HCT116 (cell line): Measurements from ENCODE around the gene CLDN14. TPM values are rescaled to one million over a fixed set of nuclear protein-coding genes. Genes with fewer than 3 reads are reported as not detected.

Experiments
- ATAC-seq: fragments of 200-7000 bp; cut with Tn5 transposase; 2 replicates; pipeline ENCODE4 v1.9.1; 2020; ENCODE audit warnings: mild to moderate bottlenecking, moderate library complexity
- BruUV-seq: library from RNA; stranded (reverse); fragments of 400-500 nt; replicated peaks from 2 replicates; lab custom pipeline; 2021; lab: Mats Ljungman, UMichigan
- CTCF ChIA-PET: fragments of 300-600 bp; sonication (Branson Sonifier 250); formaldehyde crosslinking; loops from one replicate; lab custom pipeline; 2021; ENCODE audit warnings: antibody characterized with exemption; lab: Charles Lee
- POLR2A ChIA-PET: fragments of 300-600, 350-600 bp; sonication (Branson Sonifier 250); formaldehyde crosslinking; loops from one replicate; lab custom pipeline; 2021; ENCODE audit warnings: antibody characterized with exemption; lab: Charles Lee
- RAD21 ChIA-PET, 2 experiments: fragments of 300-600 bp; sonication (Branson Sonifier 250); formaldehyde crosslinking; loops; one replicate each; lab custom pipeline; 2023; ENCODE audit warnings: low total read pairs in 2 of 2; ENCODE audit not compliant: uncharacterized antibody in 2 of 2, unreplicated experiment in 2 of 2, low non-redundant PET in 1 of 2; lab: Charles Lee
- DNase-seq: peaks from one replicate; pipeline ENCODE4 v3.0.0-alpha.2; 2010; ENCODE audit warnings: low read depth, low spot score
- H2AFZ ChIP-seq: fragments of 200-600 bp; shearing (Covaris generic), sonication (generic); 2 replicates; pipeline ENCODE4 v1.6.1; 2017; ENCODE audit warnings: low read depth, mixed run types, mixed read lengths, antibody characterized with exemption, low read length; ENCODE audit not compliant: poor library complexity, severe bottlenecking
- H3K27ac ChIP-seq: 2 replicates; pipeline ENCODE4 v1.5.1; 2012; ENCODE audit warnings: low read depth, low read length
- H3K27me3 ChIP-seq: fragments of 200-600 bp; sonication (generic); 2 replicates; pipeline ENCODE4 v1.6.1; 2016; ENCODE audit warnings: mixed run types, low read length, mixed read lengths; ENCODE audit not compliant: insufficient read depth
- H3K36me3 ChIP-seq, 2 experiments: fragments of 200-500 bp in 1 of 2; fragments of 200-600 bp in 1 of 2; sonication (Bioruptor generic) in 1 of 2; sonication (generic) in 1 of 2; 2 replicates each; pipeline versions ENCODE4 v1.5.1 to v1.6.1; 2014 to 2016; ENCODE audit warnings: low read length in 2 of 2, inconsistent platforms in 1 of 2, mixed read lengths in 1 of 2, mixed run types in 1 of 2; ENCODE audit not compliant: insufficient read depth in 2 of 2, control insufficient read depth in 1 of 2
- H3K4me1 ChIP-seq, 2 experiments: fragments of 200-600 bp in 1 of 2; sonication (generic) in 1 of 2; 2 replicates each; pipeline versions ENCODE4 v1.5.1 to v1.6.1; 2012 to 2017; ENCODE audit warnings: low read length in 2 of 2, inconsistent platforms in 1 of 2, mild to moderate bottlenecking in 1 of 2, mixed read lengths in 1 of 2, mixed run types in 1 of 2, moderate library complexity in 1 of 2; ENCODE audit not compliant: insufficient read depth in 2 of 2, control insufficient read depth in 1 of 2
- H3K4me2 ChIP-seq: fragments of 200-600 bp; sonication (generic); 2 replicates; pipeline ENCODE4 v1.6.1; 2017; ENCODE audit warnings: mixed run types, low read length, mixed read lengths
- H3K4me3 ChIP-seq, 2 experiments: fragments of 200-600 bp in 1 of 2; sonication (generic) in 1 of 2; replicated peaks in 1 of 2; 2 replicates each; pipeline ENCODE4 v1.5.1; 2011 to 2016; ENCODE audit warnings: low read length in 2 of 2, control low read depth in 1 of 2, low read depth in 1 of 2, mild to moderate bottlenecking in 1 of 2, mixed read lengths in 1 of 2, mixed run types in 1 of 2
- H3K79me2 ChIP-seq: fragments of 200-600 bp; sonication (generic); 2 replicates; pipeline ENCODE4 v1.6.1; 2017; ENCODE audit warnings: mild to moderate bottlenecking, mixed run types, low read length, moderate library complexity, mixed read lengths; ENCODE audit not compliant: insufficient read depth
- H3K9ac ChIP-seq: fragments of 200-600 bp; sonication (generic); 2 replicates; pipeline ENCODE4 v1.6.1; 2016; ENCODE audit warnings: low read length, mixed read lengths
- H3K9me2 ChIP-seq: fragments of 200-600 bp; sonication (generic), shearing (Covaris generic); 2 replicates; pipeline ENCODE4 v1.6.1; 2017; ENCODE audit warnings: mixed run types, mild to moderate bottlenecking, moderate library complexity; ENCODE audit not compliant: insufficient read depth
- H3K9me3 ChIP-seq, 2 experiments: fragments of 200-500 bp in 1 of 2; fragments of 200-600 bp in 1 of 2; sonication (Bioruptor generic) in 1 of 2; sonication (generic) in 1 of 2; 2 replicates each; pipeline ENCODE4 v1.6.1; 2014 to 2017; ENCODE audit warnings: low read length in 2 of 2, mixed read lengths in 2 of 2, inconsistent platforms in 1 of 2, low read depth in 1 of 2, mild to moderate bottlenecking in 1 of 2, mixed run types in 1 of 2, moderate library complexity in 1 of 2; ENCODE audit not compliant: control insufficient read depth in 1 of 2, insufficient read depth in 1 of 2
- H4K20me1 ChIP-seq: fragments of 200-600 bp; sonication (generic), shearing (Covaris generic); 2 replicates; pipeline ENCODE4 v1.6.1; 2017; ENCODE audit warnings: mixed run types, mild to moderate bottlenecking, moderate library complexity; ENCODE audit not compliant: insufficient read depth
- CEBPB ChIP-seq: IDR thresholded peaks from 2 replicates; pipeline ENCODE4 v1.6.1; 2012; ENCODE audit warnings: low read depth
- POLR2AphosphoS5 ChIP-seq: IDR thresholded peaks from 2 replicates; pipeline ENCODE4 v1.6.1; 2011; ENCODE audit warnings: mild to moderate bottlenecking, low read depth, low read length, moderate library complexity
- RAD21 ChIP-seq: IDR thresholded peaks from 2 replicates; pipeline ENCODE4 v1.6.1; 2012; ENCODE audit warnings: low read depth, mild to moderate bottlenecking
- REST ChIP-seq: IDR thresholded peaks from 2 replicates; pipeline ENCODE4 v1.6.1; 2012; ENCODE audit warnings: low read depth
- SIN3A ChIP-seq: IDR thresholded peaks from 2 replicates; pipeline ENCODE4 v1.6.1; 2012; ENCODE audit warnings: low read depth
- SP1 ChIP-seq: IDR thresholded peaks from 2 replicates; pipeline ENCODE4 v1.6.1; 2012; ENCODE audit warnings: low read depth
- TCF7L2 ChIP-seq: IDR thresholded peaks from 2 replicates; pipeline ENCODE4 v1.7.0; 2011; ENCODE audit warnings: borderline replicate concordance, inconsistent platforms; ENCODE audit not compliant: insufficient read depth, insufficient read length; ENCODE audit errors: extremely low read depth
- intact Hi-C: fragments of 100-400 bp; cut with micrococcal nuclease; formaldehyde crosslinking; loops from 2 replicates; pipeline ENCODE4 v1.10.0; 2022
- total RNA-seq: library from RNA; stranded (reverse); gene quantifications from one replicate; pipeline ENCODE4 v1.2.1, GENCODE V29; 2021; ENCODE audit not compliant: unreplicated experiment

The CLDN14 gene
- total RNA-seq, 1 experiment from 2014 or later = not detected

GRCh38 chr21:36499578-36500471 is 19.9 kb upstream of the CLDN14 start:
- Histone ChIP-seq H3K36me3 (no peaks in the 10 kb centered on the region), H3K4me3 (no peak overlapping the region), H3K79me2 (no peaks in the 10 kb centered on the region), H4K20me1 (no peaks in the 10 kb centered on the region), H3K9me3 (no peaks in the 10 kb centered on the region), H3K27ac (no peak overlapping the region), H3K4me2 (no peak overlapping the region), H3K9me2 (no peaks in the 10 kb centered on the region), H3K9ac (no peak overlapping the region), H2AFZ (no peak overlapping the region), H3K27me3 (peaks cover 4% of the 10 kb centered on the region; the same call in 1 of the 2 replicates), H3K4me1 (no peaks in the 10 kb centered on the region)
- POLR2A ChIA-PET = no interaction called here
- intact Hi-C loops = loop anchor here (10.0 kb wide), 1 partner anchor 135 kb away; no protein-coding TSS in a partner anchor
- TF ChIP-seq SIN3A = no peak
- no peak for TF ChIP-seq POLR2AphosphoS5
- no peak for TF ChIP-seq REST
- TF ChIP-seq SP1 = no peak
- TF ChIP-seq CEBPB = no peak
- no peak for TF ChIP-seq RAD21
- no peak for TF ChIP-seq TCF7L2
- CTCF ChIA-PET = no interaction called here
- ATAC-seq (no peak), DNase-seq (no peak)
- RAD21 ChIA-PET = no interaction called here
- no TSS peak for BruUV-seq
